HG03045 (cell line): ENCODE results near the gene DKK3.
"Not testable (repeated sequence)": the region's sequence is repeated elsewhere in the genome, so short reads cannot be mapped to it uniquely, and the experiment has no call there.

Source experiments
- ATAC-seq: cut with Tn5 transposase; IDR thresholded peaks from one replicate; pipeline ENCODE4 v1.9.1; 2021; ENCODE audit warnings: mild to moderate bottlenecking, moderate library complexity; ENCODE audit not compliant: unreplicated experiment

Gene DKK3

GRCh38 chr11:12007769-12008737 is at the start of gene DKK3:
Gene DKK3, minus strand, starts transcription at chr11:12008626. Its CDS starts 44 bp downstream, at chr11:12008582.
- ATAC-seq, result no peak

DNA sequence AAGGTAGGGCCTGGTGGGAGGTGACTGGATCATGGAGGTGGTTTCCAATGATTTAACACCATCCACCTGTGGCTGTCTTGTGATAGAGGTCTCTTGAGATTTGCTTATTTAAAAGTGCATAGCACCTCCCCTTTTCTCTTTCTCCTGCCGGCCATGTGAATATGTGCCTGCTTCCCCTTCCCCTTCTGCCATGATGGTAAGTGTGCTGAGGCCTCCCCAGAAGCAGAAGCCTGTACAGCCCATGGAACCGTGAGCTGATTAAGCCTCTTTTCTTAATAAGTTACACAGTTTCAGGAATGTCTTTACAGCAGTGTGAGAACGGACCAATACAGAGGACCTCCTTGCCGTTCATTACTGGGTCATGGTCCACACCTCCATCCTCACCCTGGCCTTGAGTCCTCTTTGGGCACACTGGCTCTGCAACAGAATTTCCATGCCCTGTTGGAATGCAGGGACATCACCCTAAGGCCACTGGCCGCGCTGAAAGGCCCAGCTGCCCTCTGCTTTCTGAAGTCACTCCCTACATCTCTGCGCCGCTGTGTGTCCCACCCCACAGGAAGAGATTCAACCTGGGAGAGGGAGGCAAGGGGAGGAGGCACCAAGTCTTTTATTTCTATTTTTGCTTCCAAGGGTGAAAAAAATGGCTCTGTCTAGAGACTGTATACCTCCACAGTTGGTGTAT is 49.0 kb upstream of the DKK3 start:
- no peak for ATAC-seq

DNA sequence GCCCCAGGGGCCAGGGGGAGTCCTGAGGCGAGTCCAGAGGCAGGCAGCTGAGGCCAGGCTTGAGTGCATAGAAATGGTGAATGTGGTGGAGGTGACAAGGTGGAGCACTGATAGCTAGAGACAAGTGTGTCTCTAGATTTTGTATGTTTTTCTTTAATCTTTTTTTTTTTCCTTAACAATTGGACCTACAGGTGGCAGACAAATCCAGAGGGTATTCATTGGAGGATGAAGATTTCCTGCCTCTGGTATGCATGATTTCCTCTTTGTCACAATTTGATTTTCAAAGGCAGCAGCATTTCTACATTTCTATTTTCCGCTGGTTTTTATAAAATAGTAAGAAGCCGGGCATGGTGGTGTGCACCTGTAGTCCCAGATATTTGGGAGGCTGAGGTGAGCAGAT is 47.7 kb upstream of the DKK3 start:
- no peak for ATAC-seq

DNA sequence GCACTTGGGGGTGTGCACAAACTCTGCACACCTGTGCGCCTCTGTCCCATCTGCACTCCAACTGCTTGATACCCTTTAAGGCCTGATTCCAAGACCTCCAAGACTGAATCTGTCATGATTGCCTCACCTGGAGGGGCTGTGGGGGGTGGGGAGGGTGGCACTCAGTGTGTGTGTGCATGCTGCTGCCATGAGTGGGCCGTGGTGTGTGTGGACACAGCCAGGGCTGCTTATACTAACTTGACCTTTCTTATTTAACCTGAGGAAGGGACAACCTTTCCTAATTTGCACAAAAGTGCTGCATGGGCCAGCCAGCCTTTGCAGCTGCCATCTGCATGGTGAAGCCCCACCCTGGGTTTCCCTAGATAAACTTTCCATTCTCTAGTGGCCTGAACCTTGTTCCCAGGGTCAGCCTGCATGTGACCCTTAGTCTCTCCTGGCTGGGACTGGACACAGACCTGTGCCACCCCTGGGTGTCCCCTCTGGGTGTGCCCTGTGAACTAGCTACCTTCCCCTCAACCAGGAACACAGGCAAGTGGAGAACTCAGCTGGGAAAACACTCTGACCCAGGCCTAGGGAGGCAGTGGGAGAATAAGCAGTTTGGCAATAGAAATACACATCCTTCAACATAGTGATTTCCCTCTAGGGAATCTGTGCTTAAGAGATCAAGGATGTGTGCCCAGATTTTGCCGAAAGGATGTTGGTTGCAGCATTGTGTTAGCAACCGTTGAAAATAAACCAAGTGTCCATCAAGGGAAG is 45.4 kb upstream of the DKK3 start:
- ATAC-seq, result no peak

DNA sequence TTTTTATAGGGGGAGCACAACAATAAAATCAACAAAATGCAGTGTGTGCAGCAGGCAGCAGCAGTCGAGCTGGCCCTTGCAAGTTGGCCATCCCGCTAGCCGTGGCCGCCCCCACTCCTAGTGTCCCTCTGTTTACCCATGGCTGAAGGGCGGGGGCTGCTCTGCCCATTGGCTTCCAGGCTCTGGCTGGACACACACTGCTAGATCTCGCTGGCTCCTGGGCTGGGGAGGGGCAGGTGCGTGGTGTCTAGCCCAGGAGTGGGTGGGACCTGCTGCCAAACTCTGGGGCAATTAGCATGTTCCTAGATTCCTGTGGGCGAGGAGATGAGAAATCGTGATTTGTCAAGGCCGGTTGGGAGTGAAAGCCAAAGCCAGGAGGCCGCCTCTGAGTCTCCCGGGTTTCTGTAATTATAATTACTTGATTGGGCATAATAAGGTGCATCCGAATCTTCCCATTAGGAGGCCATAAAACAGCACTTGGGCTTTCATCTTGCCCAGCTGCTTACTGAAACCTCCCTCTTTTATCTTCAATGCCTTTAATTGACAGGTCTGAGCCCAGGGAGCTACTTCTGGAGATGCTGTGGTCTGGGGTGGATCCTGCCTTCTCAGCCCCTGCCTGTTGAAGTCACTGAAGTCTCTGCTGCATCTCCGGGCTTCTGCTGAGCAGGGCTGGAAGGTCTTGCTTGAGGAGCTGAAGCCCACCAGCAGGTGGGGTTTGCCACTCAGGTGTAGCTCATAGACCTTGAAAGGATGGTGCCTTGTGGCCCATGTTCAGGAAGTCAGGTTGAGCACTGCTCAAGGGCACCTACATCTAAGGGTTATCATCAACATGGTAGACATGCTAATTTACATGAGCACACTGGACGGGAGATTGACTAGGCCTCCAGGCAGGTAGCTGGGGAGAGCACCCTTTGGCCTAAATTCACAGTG is 44.5 kb upstream of the DKK3 start:
- no peak for ATAC-seq

DNA sequence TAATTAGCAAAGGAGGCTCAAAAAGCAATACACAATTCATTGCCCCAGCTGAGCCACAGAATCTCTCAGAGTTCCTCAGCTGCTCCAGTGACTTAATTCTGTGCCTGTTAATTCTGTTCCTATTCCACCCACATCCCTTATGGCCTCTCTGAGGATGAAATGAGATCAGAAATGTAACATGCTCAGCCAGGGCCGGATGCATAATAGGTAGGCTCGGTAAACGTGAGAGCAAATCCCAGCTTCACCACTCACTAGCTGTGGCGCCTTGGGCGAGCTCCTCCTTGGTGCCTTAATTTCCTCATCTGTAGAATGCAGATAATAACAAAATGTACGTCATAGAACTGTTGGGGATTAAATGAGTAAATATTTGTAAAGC is 42.8 kb upstream of the DKK3 start:
- ATAC-seq, result no peak

DNA sequence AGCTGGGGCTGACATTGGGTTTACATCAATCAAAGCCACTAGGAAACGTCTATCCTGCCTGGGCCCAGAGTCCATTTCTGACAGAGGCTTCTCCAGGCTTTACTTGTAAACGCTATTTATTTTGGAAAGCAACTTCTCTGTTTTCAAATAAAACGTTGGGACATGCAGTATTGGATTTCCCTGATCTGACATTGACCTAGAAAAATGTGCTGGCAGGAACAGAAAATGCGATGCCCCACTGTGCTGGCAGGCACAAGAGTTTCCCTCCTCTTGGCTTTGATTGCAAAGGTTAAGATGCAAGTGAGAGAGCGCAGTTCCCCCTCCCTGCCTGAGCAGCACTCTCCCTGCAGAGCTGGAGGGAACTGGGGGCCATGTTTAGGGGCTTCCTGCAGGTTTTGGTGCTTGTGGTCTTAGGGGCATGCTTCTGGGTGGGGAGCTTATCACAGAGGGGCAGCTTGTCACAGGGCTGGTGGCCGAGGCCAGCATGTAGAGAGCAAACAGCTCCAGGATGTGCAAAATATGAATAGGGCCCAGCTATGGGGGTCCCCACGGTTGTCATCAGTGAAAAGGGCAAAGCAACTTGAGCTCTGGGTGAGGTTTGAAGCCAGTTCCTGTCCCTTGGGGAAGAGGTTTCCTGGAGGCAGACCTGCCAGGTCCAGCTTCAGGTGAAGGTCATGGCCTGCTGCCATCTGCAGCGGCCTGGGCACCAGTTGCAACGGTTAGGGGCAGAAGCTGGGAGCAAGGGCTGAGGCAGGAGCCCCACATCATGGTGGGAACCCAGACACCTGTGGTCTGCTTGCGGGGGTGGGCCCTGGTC is 42.3 kb upstream of the DKK3 start:
- no peak for ATAC-seq

DNA sequence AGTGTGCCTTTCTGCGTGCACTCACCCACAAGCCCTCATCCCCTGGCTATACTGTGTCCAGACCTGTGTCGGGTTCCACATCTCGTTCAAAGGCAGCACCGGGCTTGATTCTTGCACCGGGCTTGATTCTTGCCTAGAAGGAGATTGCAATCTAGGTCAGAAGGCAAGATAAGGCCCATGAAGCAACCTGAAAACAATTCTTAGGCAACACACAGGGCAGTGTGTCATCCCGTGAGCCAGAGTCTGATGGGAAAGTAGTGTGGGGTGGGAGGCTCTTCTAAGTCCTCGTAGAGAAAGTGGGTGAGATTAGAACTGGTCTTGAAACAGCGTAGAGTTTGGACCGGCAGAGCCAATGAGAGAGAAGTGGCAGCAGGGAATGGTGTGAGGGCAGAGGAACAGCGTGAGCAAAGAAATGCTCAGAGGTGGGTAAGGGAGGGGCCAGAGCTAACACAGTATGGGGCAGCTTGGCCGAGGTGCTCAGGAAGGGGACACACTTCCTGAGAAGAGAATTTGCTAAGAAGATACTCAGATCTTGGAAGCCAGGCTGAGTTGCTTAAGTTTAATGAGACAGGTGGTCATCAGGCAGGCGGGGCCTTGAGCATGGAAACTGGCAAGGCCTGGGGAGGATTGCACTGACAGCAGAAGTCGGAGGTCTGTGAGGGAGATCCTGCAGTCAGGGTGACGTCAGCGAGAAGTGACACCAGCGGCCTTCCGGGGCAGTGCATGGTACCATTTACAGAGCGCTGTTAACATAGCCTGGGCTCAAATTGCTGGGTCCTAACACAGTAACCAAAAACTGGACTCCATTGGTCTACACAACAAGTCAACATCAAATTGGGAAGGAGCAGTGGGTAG is 40.7 kb upstream of the DKK3 start:
- no peak for ATAC-seq

DNA sequence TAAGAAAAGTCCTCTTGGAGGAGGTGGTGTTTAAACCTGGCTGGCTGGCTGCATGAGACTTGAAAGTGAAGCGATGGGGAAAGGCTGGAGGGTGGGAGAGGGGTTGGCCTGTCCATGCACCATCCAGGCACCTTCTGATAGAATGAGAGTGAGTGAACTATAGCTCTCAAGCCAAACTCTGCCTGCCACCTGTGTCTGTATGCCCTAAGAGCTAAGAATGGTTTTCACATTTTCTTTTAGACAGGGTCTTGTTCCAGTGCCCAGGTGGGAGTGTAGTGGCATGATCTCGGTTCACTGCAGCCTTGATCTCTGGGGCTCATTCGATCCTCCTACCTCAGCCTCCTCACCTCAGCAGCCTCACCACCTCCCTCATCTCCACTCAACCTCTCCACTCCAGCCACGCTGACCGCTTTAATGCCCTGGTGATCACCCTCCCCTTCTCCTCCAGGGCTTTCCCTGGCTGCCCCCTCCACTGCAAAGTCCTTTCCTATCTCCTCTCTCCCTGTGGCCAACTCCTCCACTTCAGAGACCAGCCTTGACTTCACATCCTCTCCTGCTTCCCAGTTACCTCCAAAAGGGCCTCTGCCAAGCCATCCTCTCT is 38.3 kb upstream of the DKK3 start:
- ATAC-seq, result no peak

GRCh38 chr11:12045914-12046635 is 37.6 kb upstream of the DKK3 start:
- ATAC-seq, result no peak

GRCh38 chr11:12044799-12045198 is 36.4 kb upstream of the DKK3 start:
- no peak for ATAC-seq

DNA sequence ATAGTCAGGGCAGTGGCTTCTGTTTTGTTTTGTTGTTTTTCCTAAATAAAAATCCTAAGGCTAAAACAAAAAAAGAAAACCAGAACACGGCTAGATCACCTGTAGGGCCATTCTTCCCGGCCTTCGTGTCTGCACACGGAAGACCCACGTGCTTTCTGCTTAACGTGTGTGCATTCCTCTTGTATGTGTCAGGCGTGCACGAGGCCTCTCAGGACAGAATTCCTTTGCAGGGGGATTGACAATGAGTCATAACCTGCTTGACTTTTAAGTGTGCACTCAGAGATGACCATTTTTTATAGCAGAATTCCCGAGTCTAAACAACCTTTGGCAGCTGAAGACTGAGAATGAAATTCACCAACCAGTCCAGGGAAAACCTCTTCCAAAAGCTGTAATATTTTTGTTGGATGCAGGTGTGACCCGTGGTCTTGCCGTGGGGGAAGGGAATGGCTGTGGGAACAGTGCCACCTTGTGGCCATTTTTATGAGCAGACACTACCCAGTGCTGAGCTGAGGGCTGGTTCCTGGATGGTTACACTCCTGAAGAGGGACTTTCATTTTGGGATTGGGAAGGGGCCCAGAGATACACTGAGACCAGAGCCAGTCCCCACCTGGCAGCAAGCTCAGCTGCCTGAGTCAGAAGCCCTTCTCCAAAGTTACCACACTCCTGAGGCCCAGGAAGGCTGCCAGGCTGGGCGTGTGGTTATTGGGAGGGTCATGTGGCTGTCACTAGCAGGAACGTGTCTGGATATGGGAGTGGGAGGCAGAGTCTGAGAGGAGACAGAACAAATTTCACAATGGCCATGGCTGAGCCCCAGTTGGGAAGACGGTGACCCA is 35.7 kb upstream of the DKK3 start:
- peak; percentile 60 for ATAC-seq

GRCh38 chr11:12043221-12043620 is 34.8 kb upstream of the DKK3 start:
- ATAC-seq, result no peak

GRCh38 chr11:12042215-12042676 is 33.8 kb upstream of the DKK3 start:
- no peak for ATAC-seq

GRCh38 chr11:12040719-12041118 is 32.3 kb upstream of the DKK3 start:
- not testable (repeated sequence) for ATAC-seq

- ATAC-seq, result no peak
Observed at GRCh38 chr11:12032968-12033367, 24.5 kb upstream of the DKK3 start.
